HTR-8/SVneo (cell line): Measurements from ENCODE around the gene COL27A1.
A peak's percentile ranks its signal among the peaks of the same experiment; 100 is the strongest.
"Not testable (repeated sequence)": the region's sequence is repeated elsewhere in the genome, so short reads cannot be mapped to it uniquely, and the experiment has no call there.

Experiments used
- DNase-seq: peaks from one replicate; pipeline ENCODE4 v3.0.0; 2011; ENCODE audit warnings: low spot score, mixed read lengths; ENCODE audit not compliant: insufficient read length
- FAIRE-seq: peaks from 2 replicates; lab custom pipeline; 2011; peaks lifted over from hg19 to GRCh38; lab: Jason Lieb, UNC

The COL27A1 gene

GRCh38 chr9:114324965-114325364, 169.6 kb downstream of the COL27A1 start:
- DNase-seq, FAIRE-seq: not testable (repeated sequence)

GRCh38 chr9:114325684-114326254, 170.4 kb downstream of the COL27A1 start:
- not testable (repeated sequence) for DNase-seq, FAIRE-seq

GRCh38 chr9:114327749-114328148, 172.4 kb downstream of the COL27A1 start:
- no peak for DNase-seq
- no peak for FAIRE-seq

- not testable (repeated sequence) for DNase-seq, FAIRE-seq
Observed at GRCh38 chr9:114328357-114328820, 173.1 kb downstream of the COL27A1 start.

GRCh38 chr9:114328937-114329624, 173.7 kb downstream of the COL27A1 start:
- FAIRE-seq = not testable (repeated sequence)

GRCh38 chr9:114329625-114330022, 174.3 kb downstream of the COL27A1 start, which contains the start of gene ORM2:
Gene ORM2, plus strand, starts transcription at chr9:114329869. Its CDS starts 36 bp downstream, at chr9:114329905.
- FAIRE-seq, DNase-seq: not testable (repeated sequence)

More at GRCh38 chr9:114328937-114329624, 173.7 kb downstream of the COL27A1 start:
- DNase-seq = not testable (repeated sequence)

GRCh38 chr9:114330636-114331035, 175.3 kb downstream of the COL27A1 start:
- DNase-seq (no peak), FAIRE-seq (no peak)

- FAIRE-seq = peak; percentile 46
Observed at GRCh38 chr9:114331229-114332195, 176.2 kb downstream of the COL27A1 start.

GRCh38 chr9:114332474-114333040, 177.2 kb downstream of the COL27A1 start:
- DNase-seq, FAIRE-seq: not testable (repeated sequence)

More at GRCh38 chr9:114331229-114332195, 176.2 kb downstream of the COL27A1 start:
- not testable (repeated sequence) for DNase-seq

GRCh38 chr9:114333718-114334117, 178.4 kb downstream of the COL27A1 start:
- DNase-seq, FAIRE-seq: not testable (repeated sequence)

- no peak for DNase-seq
- no peak for FAIRE-seq
Observed at GRCh38 chr9:114334490-114334889, 179.2 kb downstream of the COL27A1 start.

- no peak for DNase-seq
Observed at GRCh38 chr9:114335745-114336144, 180.4 kb downstream of the COL27A1 start.

GRCh38 chr9:114336157-114336556, 180.8 kb downstream of the COL27A1 start:
- DNase-seq (no peak), FAIRE-seq (no peak)

More at GRCh38 chr9:114335745-114336144, 180.4 kb downstream of the COL27A1 start:
- FAIRE-seq = no peak

- DNase-seq = no peak
- FAIRE-seq = no peak
Observed at GRCh38 chr9:114336699-114337395, 181.5 kb downstream of the COL27A1 start.

- FAIRE-seq (no peak), DNase-seq (no peak)
Observed at GRCh38 chr9:114338187-114338586, 182.8 kb downstream of the COL27A1 start.

GRCh38 chr9:114339130-114339908, 184.0 kb downstream of the COL27A1 start:
- peak; percentile 70 for DNase-seq
- FAIRE-seq = no peak

- DNase-seq (no peak), FAIRE-seq (no peak)
Observed at GRCh38 chr9:114341152-114341830, 186.0 kb downstream of the COL27A1 start.

- FAIRE-seq (no peak), DNase-seq (no peak)
Observed at GRCh38 chr9:114341991-114342390, 186.7 kb downstream of the COL27A1 start.
